ENCODE results near the gene SCT. TPM values are rescaled to one million over a fixed set of nuclear protein-coding genes. Genes with fewer than 3 reads are reported as not detected.

Gene SCT
- total RNA-seq, 1 donor from 2014 or later: not detected

DNA sequence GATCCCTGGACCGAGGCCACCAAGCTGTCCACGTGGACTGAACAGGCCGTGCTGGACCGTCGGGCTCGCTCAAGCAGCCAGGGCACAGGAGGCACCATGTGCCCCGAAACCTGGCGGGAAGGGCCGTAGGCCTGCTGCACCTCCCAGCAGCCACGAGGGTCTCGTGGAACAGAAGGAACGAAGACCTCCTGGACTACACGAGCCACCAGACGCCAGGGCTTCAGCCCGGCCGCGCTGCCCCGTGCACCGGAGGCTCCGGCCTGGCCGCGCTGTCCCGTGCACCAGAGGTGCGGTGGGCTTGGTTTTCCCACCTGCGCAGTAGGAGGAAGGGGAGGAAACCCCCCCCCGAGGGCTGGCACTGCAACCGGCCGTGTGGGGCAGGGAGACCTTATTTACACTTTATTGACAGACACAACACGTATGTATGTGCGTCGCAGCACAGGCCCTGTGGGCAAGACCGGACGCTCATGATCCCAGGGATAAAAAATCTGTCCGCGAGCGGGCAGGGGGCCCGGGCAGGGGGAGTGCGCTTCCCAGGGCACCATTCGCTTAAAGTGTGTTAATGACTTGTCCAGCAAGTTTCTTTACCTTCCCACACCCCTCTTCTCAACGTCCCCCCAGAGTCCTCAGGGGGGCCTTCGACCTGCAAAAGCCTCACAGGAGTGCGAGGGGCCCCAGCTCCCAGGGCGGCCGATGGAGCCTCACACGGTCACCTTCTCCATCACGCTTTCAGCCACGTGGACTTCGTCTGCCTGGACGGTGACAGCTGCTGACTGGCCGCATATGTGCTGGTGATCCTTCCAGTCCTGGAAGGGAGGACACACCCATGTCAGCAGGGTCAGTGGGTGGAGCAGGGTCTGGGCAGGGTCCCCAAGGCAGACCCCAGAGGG is 17.1 kb upstream of the SCT start:
- DNase-seq (ENCODE audit: extremely low read depth, low read depth, low spot score): no peak

DNA sequence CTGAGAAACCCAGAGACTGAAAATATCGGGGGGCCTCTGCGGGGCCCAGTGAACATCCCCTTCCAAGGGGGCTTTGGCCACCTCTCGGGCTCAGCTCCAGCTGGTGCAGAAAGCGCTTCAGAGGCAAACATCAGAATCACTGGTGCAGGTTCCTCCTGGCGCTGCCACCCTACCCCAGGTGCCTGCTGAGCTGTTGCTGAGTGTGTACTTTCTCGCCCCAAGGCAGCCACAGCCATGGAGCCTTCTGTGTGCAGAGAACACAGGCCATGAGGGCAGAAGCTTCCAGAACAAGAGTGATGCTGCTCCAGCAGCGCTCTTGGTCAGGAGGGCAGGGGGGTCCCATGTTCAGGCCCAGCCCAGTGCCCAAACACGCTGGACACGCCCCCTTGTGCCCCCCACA is 16.4 kb upstream of the SCT start:
- no peak for DNase-seq (ENCODE audit: extremely low read depth, low read depth, low spot score)

DNA sequence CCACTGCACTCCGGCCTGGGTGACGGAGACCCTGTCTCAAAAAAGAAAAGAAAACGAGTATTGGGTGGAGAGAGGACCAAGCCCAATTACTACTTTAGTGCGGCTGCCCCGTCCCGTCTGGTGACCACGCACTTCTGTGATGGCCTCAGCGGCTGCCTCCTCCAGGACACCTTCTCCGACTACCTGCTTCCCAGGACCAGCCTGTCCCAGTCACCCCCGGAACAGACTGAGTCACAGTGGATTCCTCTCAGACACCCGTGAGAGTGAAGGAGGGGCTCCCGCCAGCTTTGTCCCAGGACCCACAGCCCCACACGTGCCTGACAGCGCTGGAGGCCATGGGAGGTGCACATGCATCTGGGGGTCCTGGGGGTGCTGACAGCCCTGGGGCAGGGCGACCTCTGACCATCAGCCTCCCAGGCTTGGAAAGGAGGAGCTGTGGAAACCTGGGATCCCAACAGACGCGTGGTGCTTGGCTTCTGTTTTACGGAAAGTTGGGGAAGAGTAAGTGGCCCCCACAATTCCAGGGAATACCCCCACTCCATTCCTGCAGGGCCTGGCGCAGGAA is 14.9 kb upstream of the SCT start:
- DNase-seq (ENCODE audit: extremely low read depth, low read depth, low spot score): no peak

DNA sequence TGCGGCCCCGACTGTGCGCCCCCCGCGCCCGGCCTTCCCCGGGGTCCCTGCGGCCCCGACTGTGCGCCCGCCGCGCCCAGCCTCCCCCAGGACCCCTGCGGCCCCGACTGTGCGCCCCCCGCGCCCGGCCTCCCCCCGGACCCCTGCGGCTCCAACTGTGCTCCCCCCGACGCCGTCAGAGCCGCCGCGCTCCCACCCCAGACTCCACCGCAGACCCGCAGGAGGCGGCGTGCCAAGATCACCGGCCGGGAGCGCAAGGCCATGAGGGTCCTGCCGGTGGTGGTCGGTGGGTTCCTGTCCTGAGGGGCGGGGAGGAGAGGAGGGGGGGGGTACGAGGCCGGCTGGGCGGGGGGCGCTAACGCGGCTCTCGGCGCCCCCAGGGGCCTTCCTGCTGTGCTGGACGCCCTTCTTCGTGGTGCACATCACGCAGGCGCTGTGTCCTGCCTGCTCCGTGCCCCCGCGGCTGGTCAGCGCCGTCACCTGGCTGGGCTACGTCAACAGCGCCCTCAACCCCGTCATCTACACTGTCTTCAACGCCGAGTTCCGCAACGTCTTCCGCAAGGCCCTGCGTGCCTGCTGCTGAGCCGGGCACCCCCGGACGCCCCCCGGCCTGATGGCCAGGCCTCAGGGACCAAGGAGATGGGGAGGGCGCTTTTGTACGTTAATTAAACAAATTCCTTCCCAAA is 13.2 kb upstream of the SCT start:
- no peak for DNase-seq (ENCODE audit: extremely low read depth, low read depth, low spot score)

DNA sequence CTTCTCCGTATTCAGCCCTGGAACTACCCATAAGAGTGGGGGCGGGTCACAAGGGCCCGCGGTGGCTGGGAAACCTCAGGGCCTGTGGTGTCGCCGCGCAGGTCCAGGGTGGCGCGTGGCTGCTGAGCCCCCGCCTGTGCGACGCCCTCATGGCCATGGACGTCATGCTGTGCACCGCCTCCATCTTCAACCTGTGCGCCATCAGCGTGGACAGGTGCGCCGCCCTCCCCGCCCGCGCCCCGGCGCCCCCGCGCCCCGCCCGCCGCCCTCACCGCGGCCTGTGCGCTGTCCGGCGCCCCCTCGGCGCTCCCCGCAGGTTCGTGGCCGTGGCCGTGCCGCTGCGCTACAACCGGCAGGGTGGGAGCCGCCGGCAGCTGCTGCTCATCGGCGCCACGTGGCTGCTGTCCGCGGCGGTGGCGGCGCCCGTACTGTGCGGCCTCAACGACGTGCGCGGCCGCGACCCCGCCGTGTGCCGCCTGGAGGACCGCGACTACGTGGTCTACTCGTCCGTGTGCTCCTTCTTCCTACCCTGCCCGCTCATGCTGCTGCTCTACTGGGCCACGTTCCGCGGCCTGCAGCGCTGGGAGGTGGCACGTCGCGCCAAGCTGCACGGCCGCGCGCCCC is 12.5 kb upstream of the SCT start:
- DNase-seq (ENCODE audit: extremely low read depth, low read depth, low spot score): no peak

DNA sequence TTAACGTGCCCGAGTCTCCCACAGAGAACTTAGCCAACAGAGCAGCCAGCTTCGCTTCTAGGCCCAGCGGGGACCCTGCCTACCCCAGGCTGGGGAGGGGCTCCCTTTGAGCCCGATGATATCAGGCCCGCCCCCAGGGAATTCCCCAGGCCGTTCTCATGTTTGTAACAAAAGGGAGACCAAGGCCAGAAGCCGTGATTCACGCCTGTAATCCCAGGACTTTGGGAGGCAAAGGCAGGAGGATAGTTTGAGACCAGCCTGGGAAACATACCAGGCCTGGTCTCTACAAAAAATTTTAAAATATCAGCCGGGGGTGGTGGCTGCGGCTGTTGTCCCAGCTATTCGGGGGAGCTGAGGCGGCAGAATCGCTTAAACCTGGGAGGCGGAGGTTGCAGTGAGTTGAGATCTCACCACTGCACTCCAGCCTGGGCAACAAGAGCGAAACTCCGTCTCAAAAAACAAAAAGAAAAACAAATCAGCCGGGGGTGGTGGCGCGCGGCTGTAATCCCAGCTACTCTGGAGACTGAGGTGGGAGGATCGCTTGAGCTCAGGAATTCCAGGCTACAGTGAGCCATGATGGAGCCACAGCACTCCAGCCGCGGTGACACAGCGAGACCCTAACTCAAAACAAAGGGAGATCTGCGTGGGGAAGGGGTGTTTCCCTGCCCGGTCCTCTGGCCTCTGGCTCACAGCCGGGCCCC is 11.8 kb upstream of the SCT start:
- DNase-seq (ENCODE audit: extremely low read depth, low read depth, low spot score): no peak

DNA sequence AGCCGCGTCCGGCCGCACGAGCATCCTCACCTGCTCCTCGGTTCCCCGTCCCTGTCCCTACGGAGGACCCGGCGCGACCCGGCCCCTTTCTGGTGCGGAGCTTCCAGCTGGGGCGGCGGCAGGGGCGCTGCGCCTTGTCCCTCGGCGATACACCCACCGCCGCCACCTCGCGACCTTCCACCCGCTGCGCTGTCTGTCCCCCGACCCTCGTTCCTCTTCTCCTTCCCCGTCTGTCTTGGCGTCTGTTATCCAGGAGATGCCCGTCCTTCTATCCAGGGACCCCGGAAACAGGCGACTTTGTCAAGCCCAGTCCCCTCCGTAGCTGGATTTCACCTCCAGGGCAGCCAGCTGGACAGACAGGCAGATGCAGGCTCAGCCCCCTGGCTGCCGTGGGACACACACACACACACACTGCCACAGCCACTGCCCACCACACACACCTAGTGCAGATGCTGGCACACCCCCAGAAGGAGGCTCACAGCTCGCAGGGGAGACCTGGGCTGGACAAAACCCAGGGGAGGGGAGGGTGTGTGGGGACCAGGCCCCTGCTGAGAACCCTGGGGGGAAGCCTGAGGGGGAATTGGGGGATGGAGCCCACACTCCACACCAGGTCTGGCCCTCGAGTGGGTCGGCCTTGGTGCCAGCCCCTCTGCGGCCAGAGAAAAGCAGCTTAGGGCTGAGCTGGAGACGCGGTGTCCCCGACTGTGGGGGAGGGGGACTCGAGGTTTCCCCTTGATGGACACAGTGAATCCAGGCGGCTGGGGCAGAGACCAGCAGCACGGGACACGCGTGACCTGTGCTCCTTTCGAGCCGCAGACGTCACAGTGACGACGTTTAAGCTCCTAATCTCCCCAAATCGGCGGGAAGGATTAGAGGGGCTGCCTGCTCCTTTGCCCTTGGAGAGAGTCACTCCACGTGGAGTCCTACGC is 10.9 kb upstream of the SCT start:
- DNase-seq (ENCODE audit: extremely low read depth, low read depth, low spot score): no peak

DNA sequence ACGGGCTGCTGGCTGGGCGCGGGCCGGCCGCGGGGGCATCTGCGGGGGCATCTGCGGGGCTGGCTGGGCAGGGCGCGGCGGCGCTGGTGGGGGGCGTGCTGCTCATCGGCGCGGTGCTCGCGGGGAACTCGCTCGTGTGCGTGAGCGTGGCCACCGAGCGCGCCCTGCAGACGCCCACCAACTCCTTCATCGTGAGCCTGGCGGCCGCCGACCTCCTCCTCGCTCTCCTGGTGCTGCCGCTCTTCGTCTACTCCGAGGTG is 10.3 kb upstream of the SCT start:
- no peak for DNase-seq (ENCODE audit: extremely low read depth, low read depth, low spot score)

DNA sequence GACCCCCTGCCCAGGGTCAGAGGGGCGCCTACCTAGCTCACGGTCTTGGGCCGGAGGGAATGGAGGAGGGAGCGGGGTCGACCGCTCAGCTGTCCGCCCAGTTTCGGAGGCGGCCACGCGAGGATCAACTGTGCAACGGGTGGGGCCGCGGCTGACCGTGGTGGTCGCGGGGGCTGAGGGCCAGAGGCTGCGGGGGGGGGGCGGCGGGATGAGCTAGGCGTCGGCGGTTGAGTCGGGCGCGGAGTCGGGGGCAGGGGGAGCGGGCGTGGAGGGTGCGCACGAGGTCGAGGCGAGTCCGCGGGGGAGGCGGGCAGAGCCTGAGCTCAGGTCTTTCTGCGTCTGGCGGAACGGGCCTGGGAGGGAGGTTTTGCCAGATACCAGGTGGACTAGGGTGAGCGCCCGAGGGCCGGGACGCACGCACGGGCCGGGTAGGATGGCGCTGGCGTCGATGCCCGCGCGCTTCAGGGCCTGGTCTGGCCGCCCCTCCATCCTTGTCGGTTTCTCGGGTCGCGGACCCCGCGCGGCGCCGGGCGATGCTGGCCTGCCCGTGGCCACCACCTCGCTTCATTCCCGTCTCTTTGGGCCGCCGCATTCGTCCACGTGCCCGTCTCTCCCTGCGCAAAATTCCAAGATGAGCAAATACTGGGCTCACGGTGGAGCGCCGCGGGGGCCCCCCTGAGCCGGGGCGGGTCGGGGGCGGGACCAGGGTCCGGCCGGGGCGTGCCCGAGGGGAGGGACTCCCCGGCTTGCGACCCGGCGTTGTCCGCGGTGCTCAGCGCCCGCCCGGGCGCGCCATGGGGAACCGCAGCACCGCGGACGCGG is 9.7 kb upstream of the SCT start, which contains the start of gene DRD4:
Gene DRD4, plus strand, starts transcription at position 759 of the 822 bp plus-strand sequence. Its CDS starts 36 bp downstream, at position 795.
- no peak for DNase-seq (ENCODE audit: extremely low read depth, low read depth, low spot score)

DNA sequence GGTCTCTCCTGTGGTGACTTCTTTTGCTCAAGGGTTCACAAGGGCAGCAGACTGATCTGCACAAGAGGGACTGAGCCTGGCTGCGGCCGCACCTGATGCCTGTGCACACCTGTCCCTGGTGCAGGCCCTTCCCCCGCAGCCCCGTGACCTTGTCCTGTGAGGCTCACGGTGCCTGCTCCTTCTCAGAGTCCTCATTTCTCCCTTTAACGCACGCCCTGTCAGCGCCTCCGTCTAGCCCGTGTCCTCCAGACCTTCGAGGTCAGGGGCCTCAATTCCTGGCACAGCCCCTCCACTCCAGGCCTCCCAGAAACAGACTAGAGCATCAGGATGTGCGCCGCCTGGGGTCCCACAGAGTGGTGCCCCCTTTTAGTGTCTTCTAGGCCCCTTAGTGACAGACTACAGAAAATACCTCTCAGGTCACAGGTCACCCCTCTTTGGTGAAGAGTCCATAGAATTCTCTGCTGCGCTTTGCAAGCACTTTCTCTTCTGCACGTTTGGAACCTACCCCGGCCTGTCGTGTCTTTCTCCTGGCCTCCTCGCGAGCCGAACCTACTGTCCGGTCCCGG is 9.0 kb upstream of the SCT start:
- DNase-seq (ENCODE audit: extremely low read depth, low read depth, low spot score): no peak

DNA sequence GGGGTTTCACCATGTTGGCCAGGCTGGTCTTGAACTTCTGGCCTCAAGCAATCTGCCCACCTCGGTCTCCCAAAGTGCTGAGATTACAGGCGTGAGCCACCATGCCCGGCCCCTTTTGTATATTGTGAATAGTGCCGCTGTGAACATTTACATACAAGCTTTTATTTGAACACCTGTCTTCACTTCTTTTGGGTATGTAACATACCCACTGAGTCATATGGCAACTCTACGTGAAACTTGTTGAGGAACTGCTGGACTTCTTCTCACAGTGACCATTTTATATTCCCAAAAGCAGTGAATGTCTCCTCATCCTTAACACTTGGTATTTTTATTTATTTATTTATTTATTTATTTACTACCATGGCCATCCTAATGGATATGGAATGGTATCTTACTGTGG is 3.9 kb upstream of the SCT start:
- DNase-seq (ENCODE audit: extremely low read depth, low read depth, low spot score): no peak

DNA sequence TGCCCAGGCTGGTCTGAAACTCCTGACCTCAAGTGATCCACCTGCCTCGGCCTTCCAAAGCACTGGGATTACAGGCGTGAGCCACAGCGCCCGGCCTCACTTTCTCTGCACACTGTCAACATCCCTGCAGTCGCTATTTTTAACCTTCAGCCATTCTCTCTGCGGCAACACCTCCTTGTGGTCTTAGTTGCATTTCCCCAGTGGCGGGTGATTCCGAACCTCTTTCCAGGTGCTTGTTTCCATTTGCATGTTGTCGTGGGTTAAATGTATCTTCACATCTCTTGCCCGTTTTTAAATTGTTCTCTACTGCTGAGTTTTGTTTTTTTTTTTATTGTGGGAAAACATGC is 2.2 kb upstream of the SCT start:
- DNase-seq (ENCODE audit: extremely low read depth, low read depth, low spot score): no peak

DNA sequence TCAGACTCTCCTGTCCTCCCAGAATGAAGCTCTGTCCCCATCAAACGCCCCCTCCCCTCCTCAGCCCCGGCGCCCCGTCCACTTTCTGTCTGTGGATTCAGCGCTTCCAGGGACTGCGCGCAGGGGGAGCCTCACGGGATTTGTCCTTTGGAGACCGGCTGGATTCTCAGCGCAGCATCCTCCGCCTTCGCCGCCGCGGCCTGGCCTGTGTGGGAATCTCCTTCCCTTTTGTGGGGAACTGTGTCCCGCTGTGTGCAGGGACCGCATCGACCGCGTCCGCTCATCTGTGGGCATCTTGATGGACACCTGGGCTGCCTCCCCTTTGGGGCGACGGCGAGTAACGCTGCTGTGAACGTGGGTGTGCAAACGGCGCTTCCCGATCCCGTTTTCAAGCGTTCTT is 1.1 kb upstream of the SCT start:
- DNase-seq (ENCODE audit: extremely low read depth, low read depth, low spot score): no peak

DNA sequence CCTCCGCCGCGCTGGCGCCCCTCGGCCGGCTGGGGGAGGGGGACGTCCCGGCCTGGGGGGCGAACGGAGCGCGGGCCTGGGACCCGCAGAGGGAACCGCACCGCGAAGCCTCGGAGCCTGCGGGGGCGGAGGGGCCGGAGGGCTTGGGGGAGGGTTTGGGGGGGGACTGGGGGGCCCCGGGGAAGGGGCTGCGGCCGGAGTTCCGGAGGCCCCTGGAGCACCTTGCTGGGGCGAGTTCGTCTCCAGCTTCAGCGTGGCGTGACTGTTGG is 261 bp upstream of the SCT start:
- DNase-seq (ENCODE audit: extremely low read depth, low read depth, low spot score): no peak

DNA sequence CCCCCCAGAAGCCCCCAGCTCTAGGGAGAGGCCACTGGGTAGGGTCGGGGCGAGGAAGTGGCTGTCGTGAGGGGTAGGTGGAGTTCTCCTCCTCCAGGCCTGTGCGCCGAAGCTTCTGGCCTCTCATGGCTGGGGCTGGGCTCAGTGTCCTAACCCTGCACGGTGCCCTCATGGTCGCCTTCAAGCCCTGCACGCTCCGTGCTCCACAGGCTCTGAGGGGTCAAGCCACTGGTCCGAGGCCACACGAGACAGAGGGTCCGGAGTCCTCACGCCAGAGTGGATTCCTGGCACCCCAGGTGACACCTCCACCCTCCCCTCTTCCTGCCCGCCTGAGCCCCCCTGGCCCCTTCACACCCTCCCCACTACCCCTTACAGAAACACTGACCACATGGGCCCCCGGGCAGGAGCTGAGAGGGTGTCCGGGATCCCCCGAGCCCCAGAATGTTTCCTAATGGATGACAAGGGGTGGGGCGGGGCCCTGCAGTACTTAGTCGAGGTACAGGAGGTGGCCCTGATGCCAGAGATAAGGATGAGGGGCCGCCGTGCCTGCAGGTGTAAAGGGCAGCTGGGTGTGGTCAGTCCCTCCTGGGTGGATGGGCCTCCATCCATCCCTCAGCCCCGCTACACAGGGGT is 1.2 kb downstream of the SCT start:
- no peak for DNase-seq (ENCODE audit: extremely low read depth, low read depth, low spot score)

DNA sequence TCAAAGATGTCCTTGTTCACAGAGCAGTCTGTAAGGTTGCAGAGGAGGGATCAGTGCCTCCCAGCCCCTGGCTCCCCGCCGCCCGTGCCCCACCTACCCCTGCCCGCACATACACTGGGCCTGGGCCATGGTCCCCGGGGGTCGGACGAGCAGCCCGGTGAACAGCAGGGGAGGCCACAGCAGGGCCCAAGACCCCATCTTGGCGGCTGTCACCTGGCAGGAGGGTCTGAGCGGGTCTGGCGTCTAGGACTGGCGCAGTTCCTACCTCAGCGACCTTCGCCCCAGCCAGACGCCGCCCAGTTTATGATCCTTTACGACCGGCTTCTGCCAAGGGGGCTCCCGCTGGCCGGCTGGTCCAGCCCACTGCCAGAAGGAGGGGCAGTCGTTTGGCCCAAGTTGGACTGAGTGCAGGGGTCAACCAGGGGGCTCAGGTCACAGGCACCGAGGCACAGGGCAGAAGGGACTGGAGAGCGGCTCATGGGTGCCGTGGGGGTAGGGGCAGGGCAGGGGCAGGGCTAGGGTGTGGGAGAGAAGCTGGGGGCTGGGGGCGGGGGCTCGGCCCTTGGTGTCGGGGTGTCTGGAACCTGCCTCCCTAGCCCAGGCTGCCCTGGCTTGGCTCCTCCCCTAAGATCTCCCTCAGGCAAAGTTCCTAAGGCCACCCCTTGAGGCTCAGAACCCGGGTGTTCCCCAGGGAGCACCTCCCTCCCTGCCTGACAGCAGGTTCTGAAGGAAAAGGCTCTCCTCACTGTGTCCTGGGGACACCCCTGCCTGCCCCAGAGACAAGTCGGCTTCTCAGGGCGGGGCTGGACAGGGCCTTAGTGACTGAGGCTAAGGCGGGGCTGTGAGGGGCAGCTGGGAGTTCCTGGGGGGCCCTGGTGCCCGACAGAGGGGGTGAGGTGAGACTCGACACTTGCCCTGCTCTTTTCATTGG is 2.0 kb downstream of the SCT start, which contains the start of gene CDHR5:
Gene CDHR5, minus strand, starts transcription at position 251 of the 931 bp plus-strand sequence. Its CDS starts 53 bp downstream, at position 198.
- DNase-seq (ENCODE audit: extremely low read depth, low read depth, low spot score): no peak

DNA sequence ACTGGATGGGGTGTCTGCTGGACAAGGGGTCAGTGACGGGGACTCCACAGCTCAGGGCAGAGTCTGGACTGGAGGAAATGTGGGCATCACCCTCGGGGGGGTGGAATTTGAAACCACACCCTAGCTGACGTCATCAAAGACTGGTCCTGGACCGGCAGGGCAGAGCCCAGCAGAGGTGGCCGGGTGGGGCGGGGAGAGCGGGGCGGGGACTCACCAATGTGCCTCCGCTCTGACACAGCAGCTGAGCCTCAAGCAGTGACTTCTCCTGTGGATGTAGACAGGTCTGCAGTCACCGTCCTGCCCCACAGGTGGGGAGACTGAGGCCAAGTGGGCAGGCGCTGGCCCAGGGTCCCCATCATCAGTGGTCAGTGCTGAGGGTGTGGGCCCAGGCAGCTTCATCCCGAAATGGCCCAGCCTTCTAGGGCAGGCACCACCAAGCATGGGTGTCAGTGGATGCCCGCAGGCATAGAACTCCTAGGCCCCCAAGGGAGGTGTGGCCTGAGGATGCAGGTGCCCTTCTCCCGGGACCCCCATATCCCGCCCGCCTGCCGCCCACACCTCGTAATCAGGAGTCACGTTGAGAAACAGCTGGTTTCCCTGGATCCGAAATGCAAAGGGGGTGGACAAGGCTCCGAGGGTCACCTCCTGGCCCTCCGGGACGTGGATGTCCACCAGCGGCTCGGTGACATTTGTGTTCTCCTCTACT is 2.8 kb downstream of the SCT start:
- no peak for DNase-seq (ENCODE audit: extremely low read depth, low read depth, low spot score)

All from glomerular endothelial cell (primary cell).